Epidermal melanocyte (primary cell): ENCODE measurements around the gene HCFC1.

ENCODE experiments used
- DNase-seq: peaks from one replicate; pipeline ENCODE4 v3.0.0; 2011; ENCODE audit warnings: low spot score; ENCODE audit not compliant: insufficient read length

Gene HCFC1

DNA sequence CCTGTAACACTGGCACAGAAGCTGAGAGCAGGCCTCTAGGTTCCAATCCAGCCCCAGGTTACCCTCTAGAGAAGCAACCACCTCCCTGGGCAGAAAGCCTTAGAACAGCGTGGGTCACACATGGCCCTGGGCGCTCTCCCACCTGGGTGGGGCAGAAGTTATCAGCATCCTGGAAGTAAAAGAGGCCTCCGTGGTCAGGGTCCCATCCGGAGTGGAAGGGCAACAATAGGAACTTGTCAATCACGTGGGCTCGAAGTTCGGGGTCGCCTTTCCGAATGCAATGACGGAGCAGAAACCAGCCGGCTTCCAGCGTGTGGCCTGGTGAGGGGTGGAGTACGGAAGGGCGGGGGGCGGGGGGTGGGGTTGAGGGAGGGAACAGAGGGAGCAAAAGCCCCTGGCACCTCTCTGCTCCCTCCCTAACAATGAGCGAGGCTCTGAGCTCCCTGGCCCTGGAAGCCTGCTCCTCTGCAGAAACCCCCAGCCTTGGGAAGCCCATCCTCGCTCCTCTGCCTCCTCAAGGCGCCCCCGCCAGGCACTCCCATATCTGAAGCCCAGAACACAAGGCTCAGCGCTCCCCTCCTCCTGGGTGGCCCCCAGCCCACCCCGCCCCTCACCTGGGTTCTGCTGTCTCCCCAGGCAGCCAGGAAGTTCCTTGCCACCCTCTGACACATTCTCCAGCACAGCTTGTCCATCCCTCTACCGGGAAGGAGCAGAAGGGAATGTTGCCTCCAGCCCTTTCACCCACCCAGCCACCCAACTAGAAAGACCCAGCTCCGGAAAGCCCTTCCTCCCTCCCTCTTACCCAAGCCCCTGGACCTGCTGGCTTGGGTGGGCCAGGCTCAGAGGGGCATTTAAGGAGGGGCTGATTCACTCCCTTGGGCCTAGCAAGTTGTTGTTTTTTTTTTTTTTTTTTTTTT lies 30.0 kb downstream of the HCFC1 start:
- DNase-seq, result no peak

GRCh38 chrX:153939573-153939972 lies 32.0 kb downstream of the HCFC1 start:
- DNase-seq, result no peak

GRCh38 chrX:153938226-153938786 lies 33.3 kb downstream of the HCFC1 start:
- DNase-seq, result no peak

DNA sequence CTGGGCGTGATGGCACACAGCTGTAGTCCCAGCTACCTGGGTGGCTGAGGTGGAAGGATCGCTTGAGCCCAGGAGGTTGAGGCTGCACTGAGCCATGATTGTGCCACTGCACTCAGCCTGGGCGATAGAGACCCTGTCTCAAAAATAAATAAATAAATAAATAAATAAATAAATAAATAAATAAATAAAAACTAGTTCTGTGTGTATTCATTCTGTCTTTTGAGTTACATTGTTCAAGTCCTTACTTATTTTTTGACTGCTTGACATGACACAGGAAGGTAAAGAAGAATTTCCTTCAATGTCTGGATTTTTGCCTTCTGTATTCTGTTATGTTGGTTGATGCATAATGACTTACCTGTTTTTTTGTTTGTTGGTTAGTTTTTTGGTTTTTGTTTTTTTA lies 34.6 kb downstream of the HCFC1 start:
- no peak for DNase-seq

DNA sequence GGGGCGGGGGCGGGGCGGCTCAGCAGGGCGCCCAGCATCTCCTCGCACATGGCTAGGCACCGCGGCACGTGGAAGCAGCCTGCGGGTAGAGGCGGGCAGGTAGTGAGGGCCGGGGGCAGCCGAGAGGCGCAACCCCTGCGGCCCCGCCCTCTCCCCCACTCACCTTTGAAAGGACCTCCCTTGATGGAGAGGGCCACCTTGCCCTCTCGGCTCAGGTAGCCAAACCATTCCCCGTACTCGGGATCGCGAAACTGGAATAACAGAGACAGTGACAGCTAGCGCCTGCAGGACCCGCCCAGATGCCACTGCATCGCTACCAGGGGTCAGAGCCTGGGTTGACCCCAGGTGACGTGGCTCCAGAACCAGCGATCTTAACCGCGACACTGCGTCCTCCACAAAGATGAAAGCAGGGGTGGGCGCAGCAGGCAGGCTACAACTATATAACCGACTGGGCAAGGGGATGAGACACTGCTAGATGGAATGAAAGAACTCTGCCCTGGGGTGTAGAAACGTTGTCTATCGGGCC lies 36.2 kb downstream of the HCFC1 start:
- DNase-seq, result no peak

- DNase-seq, result peak; percentile 80
Measured at GRCh38 chrX:153934762-153935325, 36.8 kb downstream of the HCFC1 start, which contains the start of gene NAA10. NAA10 (minus strand) TSS chrX:153935037; CDS start chrX:153934904, 133 bp downstream.

GRCh38 chrX:153934148-153934761 lies 37.4 kb downstream of the HCFC1 start:
- DNase-seq, result no peak

DNA sequence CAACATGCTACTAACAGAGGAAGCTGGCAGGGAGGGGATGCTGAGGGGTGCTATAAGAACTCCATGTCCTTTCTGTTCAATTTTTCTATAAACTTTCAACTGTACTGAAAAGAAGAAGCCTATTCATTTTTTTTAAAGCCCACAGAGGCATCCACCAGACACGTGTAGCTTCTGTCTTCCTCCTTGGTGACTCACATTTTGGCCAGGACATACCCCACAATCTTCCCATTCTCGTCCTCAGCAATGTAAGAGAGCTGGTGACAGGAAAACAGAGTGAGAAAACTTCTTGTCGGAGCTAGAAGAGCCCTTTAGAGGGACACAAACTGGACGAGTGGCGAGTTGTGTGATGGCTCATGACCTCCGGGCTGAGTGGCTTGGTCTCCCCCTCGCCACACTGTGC lies 37.9 kb downstream of the HCFC1 start:
- no peak for DNase-seq

DNA sequence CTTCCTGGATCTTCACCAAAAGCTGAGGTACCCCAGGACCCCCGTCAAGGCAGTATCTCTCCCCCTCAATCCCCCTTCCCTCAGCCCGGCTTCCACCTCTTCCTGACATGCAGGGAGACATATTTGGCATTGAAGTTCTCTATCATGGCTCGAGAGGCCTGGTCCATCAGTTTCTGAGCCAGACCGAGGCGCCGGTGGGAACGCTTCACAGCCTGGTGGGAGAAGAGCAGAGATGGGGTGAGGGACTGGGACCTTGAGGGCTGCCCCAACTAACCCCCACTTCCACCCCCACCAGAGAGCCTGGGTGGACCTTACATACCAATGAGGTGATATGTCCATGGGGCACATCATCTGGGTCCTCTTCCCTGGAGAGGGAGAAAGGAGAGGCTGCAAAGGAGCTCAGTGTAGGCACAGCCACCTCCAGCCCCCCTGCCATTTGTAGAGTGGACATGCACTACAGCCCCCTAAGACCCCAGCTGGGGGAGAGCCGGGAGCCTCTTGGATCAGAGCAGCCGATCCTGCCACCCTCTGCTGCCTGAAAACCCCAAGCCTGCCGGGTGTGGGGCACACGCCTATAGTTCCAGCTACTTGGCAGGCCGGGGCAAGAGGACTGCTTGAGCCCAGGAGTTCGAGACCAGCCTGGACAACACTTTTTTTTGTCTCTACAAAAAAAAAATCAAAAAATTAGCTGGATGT lies 39.2 kb downstream of the HCFC1 start:
- no peak for DNase-seq

DNA sequence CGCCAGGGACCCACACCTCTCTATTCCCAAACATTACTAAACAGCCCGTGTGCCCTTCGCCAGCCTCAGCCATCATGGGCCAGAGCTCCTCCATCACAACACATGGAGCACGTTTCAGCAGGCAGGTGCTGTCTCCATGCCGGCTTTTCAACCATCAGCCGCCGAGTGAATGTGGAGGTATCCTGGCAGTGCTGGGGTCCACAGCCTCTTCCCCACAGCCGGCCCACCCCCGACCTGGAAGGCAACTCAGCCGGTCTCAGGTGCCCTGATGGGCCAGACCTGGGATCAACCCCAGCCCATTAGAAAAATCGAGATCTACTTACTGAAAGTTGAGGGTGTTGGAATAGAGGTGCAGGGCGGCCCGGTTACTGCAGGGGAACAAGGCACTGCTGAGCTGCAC lies 39.9 kb downstream of the HCFC1 start:
- no peak for DNase-seq

GRCh38 chrX:153931151-153931550 lies 40.5 kb downstream of the HCFC1 start:
- no peak for DNase-seq

GRCh38 chrX:153930011-153930910 lies 41.4 kb downstream of the HCFC1 start:
- DNase-seq, result no peak

DNA sequence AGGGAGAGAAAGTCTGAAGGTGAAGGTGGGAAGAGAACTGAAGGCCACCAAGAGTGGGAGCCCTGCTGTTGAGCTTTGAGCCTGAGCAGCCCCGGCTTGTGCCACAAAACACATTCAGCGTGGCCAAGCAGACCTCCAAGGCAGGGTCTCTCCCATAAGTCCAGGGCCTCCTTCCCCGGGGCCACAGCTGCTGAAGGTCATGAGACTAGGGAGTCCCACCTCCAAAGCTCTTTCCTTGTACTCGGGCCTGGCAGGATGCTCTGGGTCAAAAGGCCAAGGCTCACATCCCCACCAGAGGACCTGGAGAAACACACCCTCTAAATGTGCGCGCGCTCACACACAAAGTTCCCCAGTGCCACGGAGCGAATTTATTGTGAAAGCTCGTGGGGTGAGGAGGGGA lies 42.0 kb downstream of the HCFC1 start:
- no peak for DNase-seq

DNA sequence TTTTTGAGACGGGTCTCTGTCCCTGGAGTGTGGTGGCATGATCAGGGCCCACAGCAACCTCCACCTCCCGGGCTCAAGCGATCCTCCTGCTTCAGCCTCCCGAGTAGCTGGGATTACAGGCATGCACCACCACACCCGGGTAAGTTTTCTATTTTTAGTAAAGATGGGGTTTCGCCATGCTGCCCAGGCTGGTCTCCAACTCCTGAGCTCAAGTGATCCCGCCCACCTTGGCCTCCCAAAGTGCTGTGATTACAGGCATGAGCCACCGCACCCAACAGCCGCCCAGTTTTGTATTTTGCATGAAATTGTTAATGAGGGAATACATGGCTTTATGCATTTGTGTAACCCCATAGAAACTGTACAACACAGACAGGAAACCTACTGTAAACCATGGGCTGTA lies 42.8 kb downstream of the HCFC1 start:
- DNase-seq, result no peak

- DNase-seq, result peak; percentile 96
Measured at GRCh38 chrX:153927922-153928760, 43.5 kb downstream of the HCFC1 start.

GRCh38 chrX:153927672-153927921 lies 44.0 kb downstream of the HCFC1 start:
- no peak for DNase-seq

- no peak for DNase-seq
Measured at GRCh38 chrX:153926858-153927671, 44.6 kb downstream of the HCFC1 start.

DNA sequence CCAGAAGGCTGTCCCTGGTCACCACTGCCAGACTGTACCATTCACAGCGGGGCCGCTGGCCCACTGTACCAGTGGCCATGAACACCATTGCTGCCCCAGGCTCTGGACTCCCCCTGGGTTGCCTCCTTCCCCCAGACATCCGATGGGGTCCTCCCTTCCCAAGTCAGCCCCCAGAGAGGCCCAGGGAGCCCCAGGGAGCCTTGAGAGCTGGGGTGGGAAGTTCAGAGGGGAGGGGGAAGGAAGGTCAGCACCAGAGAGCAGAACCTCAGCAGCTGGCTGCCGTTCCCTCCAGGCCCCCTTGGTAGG lies 45.1 kb downstream of the HCFC1 start:
- DNase-seq, result no peak
